Measurements from ENCODE around the gene SRD5A2. TPM values are rescaled to one million over a fixed set of nuclear protein-coding genes. Genes with fewer than 3 reads are reported as not detected.

Gene SRD5A2
- total and polyA plus RNA-seq, 2 of the 8 experiments (the other 6 are each of a cell fraction or from before 2014, with no cell fraction given), result 0.02 TPM; not detected in 1

DNA sequence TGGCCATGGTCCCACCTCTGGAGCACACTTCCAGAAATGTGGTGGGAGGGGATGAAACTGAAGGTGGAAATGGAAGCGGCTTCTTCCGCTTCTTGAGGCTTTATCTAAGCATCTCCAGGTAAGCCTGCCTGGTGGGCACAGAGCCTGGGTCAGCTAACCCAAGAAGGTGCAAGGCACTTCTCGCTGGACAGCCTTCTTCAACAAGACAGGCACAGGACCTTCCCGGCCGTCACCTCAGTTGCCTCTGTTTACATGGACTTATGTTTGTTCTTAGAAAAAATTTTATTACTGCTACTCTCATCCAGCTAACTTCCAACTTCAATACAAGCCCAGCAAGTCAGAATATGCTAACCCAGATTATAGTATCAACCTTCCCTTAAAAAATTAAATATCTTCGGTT lies 51.9 kb downstream of the SRD5A2 start:
- no peak overlapping the region for H2AK5ac ChIP-seq (ENCODE audit: low read depth, low read length)
- no peak overlapping the region for H2BK12ac ChIP-seq (ENCODE audit: low read depth, low read length)
- H3K4me2 ChIP-seq (ENCODE audit: insufficient read depth in 1 of 2, low read depth in 2 of 2, low read length in 2 of 2), result no peak overlapping the region
- H3K27me3 ChIP-seq (replicated peaks in 1 of 4; ENCODE audit: control insufficient read depth in 3 of 4, extremely low read depth in 1 of 4, insufficient read depth in 3 of 4, low read length in 3 of 4), result no peaks in the 10 kb centered on the region
- H2BK5ac ChIP-seq (ENCODE audit: low read depth, low read length), result no peak overlapping the region
- no peaks in the 10 kb centered on the region for H3K4me1 ChIP-seq (replicated peaks in 1 of 4; ENCODE audit: control insufficient read depth in 3 of 4, insufficient read depth in 4 of 4, low read length in 3 of 4)
- H3K79me1 ChIP-seq (ENCODE audit: low read depth, low read length), result no peaks in the 10 kb centered on the region
- H3K9ac ChIP-seq (replicated peaks in 1 of 4; ENCODE audit: extremely low read depth in 1 of 4, low read depth in 3 of 4, low read length in 3 of 4), result no peak overlapping the region
- FAIRE-seq, result no peak
- WGBS, 2 experiments (ENCODE audit: extremely low coverage in 1 of 2, insufficient coverage in 1 of 2, insufficient read length in 1 of 2, insufficient replicate concordance in 2 of 2, low coverage in 1 of 2, low lambda C conversion rate in 2 of 2, missing lambda C conversion rate in 1 of 2), result 91% methylated on average over 6 of the region's 6 CpGs; no CpG with 5 or more reads in 1 of the 2 experiments
- H4K20me1 ChIP-seq (replicated peaks in 1 of 2; ENCODE audit: control insufficient read depth in 1 of 2, insufficient read depth in 2 of 2, low read length in 2 of 2), result no peaks in the 10 kb centered on the region
- no peak overlapping the region for H2BK20ac ChIP-seq (ENCODE audit: low read length)
- ChIA-PET POLR2A (ENCODE audit: partially characterized antibody) (no interaction called here), CTCF (ENCODE audit: partially characterized antibody) (no interaction called here)
- no peaks in the 10 kb centered on the region for H3K23me2 ChIP-seq (ENCODE audit: low read depth, low read length)
- H3K18ac ChIP-seq (ENCODE audit: extremely low read depth, low read length), result no peak overlapping the region
- no peak overlapping the region for H3K4ac ChIP-seq (replicated peaks; ENCODE audit: insufficient read length, low read depth, low read length)
- H3K14ac ChIP-seq (ENCODE audit: insufficient read length), result no peak overlapping the region
- H3K56ac ChIP-seq (replicated peaks; ENCODE audit: insufficient read length, low read depth, low read length), result no peak overlapping the region
- TF ChIP-seq HDAC2 (IDR thresholded peaks at IDR 0.05; ENCODE audit: borderline replicate concordance in 1 of 2, low read depth in 2 of 2, low read length in 2 of 2), result no peak
- no peak for TF ChIP-seq CHD2 (IDR thresholded peaks at IDR 0.05; ENCODE audit: low read length)
- no peak for TF ChIP-seq KDM5A (IDR thresholded peaks at IDR 0.05; ENCODE audit: low read length)
- no peak for TF ChIP-seq SP2 (IDR thresholded peaks at IDR 0.05; ENCODE audit: low read length)
- no peak for TF ChIP-seq SUZ12 (IDR thresholded peaks at IDR 0.05; ENCODE audit: low read length)
- no peak for DNase-seq (ENCODE audit: low read depth in 1 of 2, low spot score in 2 of 2)
- no peak overlapping the region for H4K8ac ChIP-seq (ENCODE audit: extremely low read depth, insufficient read depth, low read length)
- H4K91ac ChIP-seq (replicated peaks; ENCODE audit: insufficient read length, low read length), result no peak overlapping the region
- no peak overlapping the region for H2BK15ac ChIP-seq (ENCODE audit: low read length)
- no peaks in the 10 kb centered on the region for H3K36me3 ChIP-seq (ENCODE audit: control insufficient read depth in 2 of 4, insufficient read depth in 4 of 4, low read length in 3 of 4)
- H3K27ac ChIP-seq (ENCODE audit: low read depth, low read length), result no peak overlapping the region
- H2BK120ac ChIP-seq (replicated peaks; ENCODE audit: low read depth, low read length), result no peak overlapping the region
- no peak overlapping the region for H3K23ac ChIP-seq (ENCODE audit: insufficient read length)
- H3K9me3 ChIP-seq (ENCODE audit: insufficient read depth in 2 of 2, low read depth in 1 of 2, low read length in 1 of 2), result peaks cover 21 to 45% of the 10 kb centered on the region in 2 experiments; a peak in 3 of 4 replicates
- no peak overlapping the region for H4K5ac ChIP-seq (ENCODE audit: insufficient read length, low read depth, low read length)
- no peak overlapping the region for H3K4me3 ChIP-seq (ENCODE audit: extremely low read depth in 1 of 4, insufficient read depth in 2 of 4, low read depth in 3 of 4, low read length in 4 of 4)
- no peaks in the 10 kb centered on the region for H3K79me2 ChIP-seq (ENCODE audit: control insufficient read depth in 1 of 2, insufficient read depth in 2 of 2, low read length in 2 of 2)
- H2AFZ ChIP-seq (ENCODE audit: low read length), result no peak overlapping the region

All from H1 (cell line).